GM19351 (cell line): ENCODE results near the gene PRMT2.

Experiments
- ATAC-seq: cut with Tn5 transposase; IDR thresholded peaks from one replicate; pipeline ENCODE4 v1.9.1; 2021; ENCODE audit warnings: mild to moderate bottlenecking, moderate library complexity; ENCODE audit not compliant: unreplicated experiment

Gene PRMT2

GRCh38 chr21:46635324-46636180 is at the start of gene PRMT2:
PRMT2 (plus strand) TSS chr21:46635674; CDS start chr21:46636952, 1,278 bp downstream.
- peak; percentile 81 for ATAC-seq

GRCh38 chr21:46594276-46594675 is 41.2 kb upstream of the PRMT2 start:
- no peak for ATAC-seq

- ATAC-seq = no peak
Measured at GRCh38 chr21:46596201-46596600, 39.3 kb upstream of the PRMT2 start.

- no peak for ATAC-seq
Measured at GRCh38 chr21:46597031-46597430, 38.4 kb upstream of the PRMT2 start.

- ATAC-seq = no peak
Measured at GRCh38 chr21:46597896-46598343, 37.6 kb upstream of the PRMT2 start.

- ATAC-seq = no peak
Measured at GRCh38 chr21:46598581-46599572, 36.6 kb upstream of the PRMT2 start.

- ATAC-seq = no peak
Measured at GRCh38 chr21:46600305-46600704, 35.2 kb upstream of the PRMT2 start.

- no peak for ATAC-seq
Measured at GRCh38 chr21:46600978-46601377, 34.5 kb upstream of the PRMT2 start.

- ATAC-seq = no peak
Measured at GRCh38 chr21:46603228-46603627, 32.2 kb upstream of the PRMT2 start.

GRCh38 chr21:46604329-46604974 is 31.0 kb upstream of the PRMT2 start:
- ATAC-seq = no peak

GRCh38 chr21:46604975-46605766 is 30.3 kb upstream of the PRMT2 start, which contains the start of gene S100B:
S100B (minus strand) TSS chr21:46605082; CDS start chr21:46602415, 2,667 bp downstream.
- no peak for ATAC-seq

GRCh38 chr21:46605767-46606426 is 29.6 kb upstream of the PRMT2 start:
- no peak for ATAC-seq

GRCh38 chr21:46606427-46606813 is 29.1 kb upstream of the PRMT2 start:
- no peak for ATAC-seq

- ATAC-seq = no peak
Measured at GRCh38 chr21:46607636-46608035, 27.8 kb upstream of the PRMT2 start.

- ATAC-seq = peak; percentile 53
Measured at GRCh38 chr21:46608672-46609111, 26.8 kb upstream of the PRMT2 start.

- ATAC-seq = no peak
Measured at GRCh38 chr21:46610018-46610701, 25.3 kb upstream of the PRMT2 start.

GRCh38 chr21:46613391-46613790 is 22.1 kb upstream of the PRMT2 start:
- ATAC-seq = no peak

- ATAC-seq = no peak
Measured at GRCh38 chr21:46616050-46616449, 19.4 kb upstream of the PRMT2 start.

GRCh38 chr21:46616656-46617055 is 18.8 kb upstream of the PRMT2 start:
- ATAC-seq = no peak
